Stimulated activated CD8-positive, alpha-beta memory T cell treated with anti-CD3 and anti-CD28 coated beads, Interleukin-15, amount 100 ng/mL, for 24 hours (primary cell): Measurements from ENCODE around the gene PCSK4.
"Not testable (repeated sequence)": the region's sequence is repeated elsewhere in the genome, so short reads cannot be mapped to it uniquely, and the experiment has no call there.

Source experiments
- DNase-seq: peaks from one replicate; pipeline ENCODE4 v3.0.0-alpha.2; 2020; ENCODE audit warnings: low read depth

The PCSK4 gene

GRCh38 chr19:1452802-1453524 is 37.2 kb downstream of the PCSK4 start:
- DNase-seq, result no peak

GRCh38 chr19:1451916-1452801 is 38.0 kb downstream of the PCSK4 start:
- no peak for DNase-seq

GRCh38 chr19:1450735-1451731 is 39.1 kb downstream of the PCSK4 start:
- no peak for DNase-seq

GRCh38 chr19:1449467-1450442 is 40.4 kb downstream of the PCSK4 start, which contains the start of gene APC2:
TSS of gene APC2 (plus strand) at chr19:1450121. CDS start at chr19:1453002, 2,881 bp downstream.
- DNase-seq, result no peak

GRCh38 chr19:1447944-1448343 is 42.2 kb downstream of the PCSK4 start:
- DNase-seq, result no peak

GRCh38 chr19:1447504-1447903 is 42.6 kb downstream of the PCSK4 start:
- no peak for DNase-seq

GRCh38 chr19:1446713-1447481 is 43.3 kb downstream of the PCSK4 start:
- no peak for DNase-seq

GRCh38 chr19:1445932-1446712 is 44.0 kb downstream of the PCSK4 start:
- no peak for DNase-seq

GRCh38 chr19:1445185-1445931 is 44.8 kb downstream of the PCSK4 start:
- peak; percentile 54 for DNase-seq

- DNase-seq, result no peak
Measured at GRCh38 chr19:1441677-1442438, 48.3 kb downstream of the PCSK4 start.

- no peak for DNase-seq
Measured at GRCh38 chr19:1441022-1441426, 49.1 kb downstream of the PCSK4 start.

GRCh38 chr19:1440418-1440801 is 49.7 kb downstream of the PCSK4 start:
- DNase-seq, result no peak

- not testable (repeated sequence) for DNase-seq
Measured at GRCh38 chr19:1439525-1440417, 50.4 kb downstream of the PCSK4 start.

- no peak for DNase-seq
Measured at GRCh38 chr19:1438933-1439354, 51.2 kb downstream of the PCSK4 start.

- peak; percentile 92 for DNase-seq
Measured at GRCh38 chr19:1438035-1438932, 51.9 kb downstream of the PCSK4 start, which contains the start of gene RPS15. TSS of gene RPS15 (plus strand) at chr19:1438396. CDS start at chr19:1438426, 30 bp downstream.
